Transverse colon (tissue), 3 donors: ENCODE measurements around the gene SPRR2B.

Experiments
- CTCF ChIP-seq, 5 experiments: fragments of 200-600 bp in 3 of 5; fragments of 450-650 bp in 2 of 5; sonication (generic) in 3 of 5; IDR thresholded peaks; 1 replicate in 2 of 5; 2 replicates in 3 of 5; pipeline ENCODE4 v1.5.1; 2016 to 2017; ENCODE audit warnings: antibody characterized with exemption in 5 of 5, inconsistent platforms in 3 of 5, mild to moderate bottlenecking in 2 of 5, moderate library complexity in 1 of 5
- POLR2A ChIP-seq: fragments of 450-650 bp; IDR thresholded peaks from one replicate; pipeline ENCODE4 v1.6.1; 2016; ENCODE audit warnings: antibody characterized with exemption, mild to moderate bottlenecking, moderate library complexity

GRCh38 chr1:153094426-153094825, 23.0 kb upstream of the SPRR2B start, which contains the start of gene SPRR2E:
- TF ChIP-seq CTCF (IDR thresholded peaks at IDR 0.05), result no peak
- TF ChIP-seq POLR2A, result no peak
